ENCODE results near the gene STAG3. TPM values are rescaled to one million over a fixed set of nuclear protein-coding genes. Genes with fewer than 3 reads are reported as not detected.
"Not testable (repeated sequence)": the region's sequence is repeated elsewhere in the genome, so short reads cannot be mapped to it uniquely, and the experiment has no call there.

The STAG3 gene
- 1 to 10 TPM in 1 of 2 donors, under 1 TPM in 1; 0.52 to 1.2 TPM for total RNA-seq
- long read RNA-seq, donor 1, partial matches to known transcripts, result 0 of 3 reads
- long read RNA-seq, donor 1, other reads (novel, unspliced or antisense), result 3 of 3 reads
- long read RNA-seq, donor 2, partial matches to known transcripts, result 0 of 1 reads
- long read RNA-seq, donor 2, other reads (novel, unspliced or antisense), result 1 of 1 reads

GRCh38 chr7:100177045-100178001 lies at the start of gene STAG3, which contains the start of gene GPC2:
TSS of gene STAG3 (plus strand) at chr7:100177918. CDS start at chr7:100180557, 2,639 bp downstream.
TSS of gene GPC2 (minus strand) at chr7:100177381. CDS start at chr7:100177199, 182 bp downstream.
- intact Hi-C loops (cut with DNase I), result no loop called here

GRCh38 chr7:100128637-100128963 lies 49.1 kb upstream of the STAG3 start:
- intact Hi-C loops (cut with DNase I), result no loop called here
- DNase-seq (ENCODE audit: low spot score), result no peak

More at GRCh38 chr7:100177045-100178001, at the start of gene STAG3, which contains the start of gene GPC2:
- peak; percentile 99 for DNase-seq (ENCODE audit: low spot score)

- intact Hi-C loops (cut with DNase I), result loop anchor here in 1 of 2 donors (5.0 kb wide), 1 partner anchor 92 kb away; no protein-coding TSS in a partner anchor
- not testable (repeated sequence) for DNase-seq (ENCODE audit: low spot score)
Measured at GRCh38 chr7:100130220-100130607, 47.5 kb upstream of the STAG3 start.

- peak; percentile 95 for DNase-seq (ENCODE audit: low spot score)
- intact Hi-C loops (cut with DNase I), result loop anchor here in 1 of 2 donors (5.0 kb wide), 1 partner anchor 91 kb away; no protein-coding TSS in a partner anchor
Measured at GRCh38 chr7:100130608-100131453, 46.9 kb upstream of the STAG3 start.

GRCh38 chr7:100132126-100132525 lies 45.6 kb upstream of the STAG3 start:
- no peak for DNase-seq (ENCODE audit: low spot score)
- intact Hi-C loops (cut with DNase I), result loop anchor here in 1 of 2 donors (5.0 kb wide), 1 partner anchor 90 kb away; no protein-coding TSS in a partner anchor

GRCh38 chr7:100132697-100133151 lies 45.0 kb upstream of the STAG3 start:
- DNase-seq (ENCODE audit: low spot score), result no peak
- intact Hi-C loops (cut with DNase I), result loop anchor here in 1 of 2 donors (5.0 kb wide), 1 partner anchor 90 kb away; no protein-coding TSS in a partner anchor

GRCh38 chr7:100137851-100138760 lies 39.6 kb upstream of the STAG3 start:
- DNase-seq (ENCODE audit: low spot score), result no peak
- intact Hi-C loops (cut with DNase I), result no loop called here

- intact Hi-C loops (cut with DNase I), result no loop called here
- no peak for DNase-seq (ENCODE audit: low spot score)
Measured at GRCh38 chr7:100141555-100141949, 36.2 kb upstream of the STAG3 start.

- no peak for DNase-seq (ENCODE audit: low spot score)
- intact Hi-C loops (cut with DNase I), result no loop called here
Measured at GRCh38 chr7:100142461-100142860, 35.3 kb upstream of the STAG3 start.

- DNase-seq (ENCODE audit: low spot score); intact Hi-C loops (cut with DNase I): not testable (repeated sequence)
Measured at GRCh38 chr7:100146350-100146749, 31.4 kb upstream of the STAG3 start.

GRCh38 chr7:100147278-100147677 lies 30.4 kb upstream of the STAG3 start:
- DNase-seq (ENCODE audit: low spot score), result no peak
- intact Hi-C loops (cut with DNase I), result no loop called here

- intact Hi-C loops (cut with DNase I), result no loop called here
- no peak for DNase-seq (ENCODE audit: low spot score)
Measured at GRCh38 chr7:100148225-100148558, 29.5 kb upstream of the STAG3 start.

- intact Hi-C loops (cut with DNase I), result no loop called here
- peak; percentile 99 for DNase-seq (ENCODE audit: low spot score)
Measured at GRCh38 chr7:100148559-100149328, 29.0 kb upstream of the STAG3 start, which contains the start of gene LAMTOR4. TSS of gene LAMTOR4 (plus strand) at chr7:100148918. CDS start at chr7:100148973, 55 bp downstream.

- DNase-seq (ENCODE audit: low spot score), result no peak
- intact Hi-C loops (cut with DNase I), result no loop called here
Measured at GRCh38 chr7:100152404-100152803, 25.3 kb upstream of the STAG3 start.

- no peak for DNase-seq (ENCODE audit: low spot score)
- intact Hi-C loops (cut with DNase I), result no loop called here
Measured at GRCh38 chr7:100152937-100153666, 24.6 kb upstream of the STAG3 start.

- intact Hi-C loops (cut with DNase I), result no loop called here
- no peak for DNase-seq (ENCODE audit: low spot score)
Measured at GRCh38 chr7:100153708-100154535, 23.8 kb upstream of the STAG3 start.
